ENCODE results near the gene PSMF1. TPM values are rescaled to one million over a fixed set of nuclear protein-coding genes. Genes with fewer than 3 reads are reported as not detected.
"Not testable (repeated sequence)": the region's sequence is repeated elsewhere in the genome, so short reads cannot be mapped to it uniquely, and the experiment has no call there.

PSMF1 gene
- total RNA-seq, 1 donor: 69.6 TPM

- Histone ChIP-seq H3K4me3 (ENCODE audit: low read length) (no peak overlapping the region), H3K4me1 (ENCODE audit: insufficient read depth, low read length) (no peaks in the 10 kb centered on the region), H3K9me3 (ENCODE audit: low read depth, low read length) (no peaks in the 10 kb centered on the region), H3K27me3 (ENCODE audit: insufficient read depth, low read length) (no peaks in the 10 kb centered on the region)
Observed at GRCh38 chr20:1204576-1204975, 86.2 kb downstream of the PSMF1 start.

- Histone ChIP-seq H3K9me3 (ENCODE audit: low read depth, low read length) (no peaks in the 10 kb centered on the region), H3K4me1 (ENCODE audit: insufficient read depth, low read length) (no peaks in the 10 kb centered on the region), H3K4me3 (ENCODE audit: low read length) (no peak overlapping the region), H3K27me3 (ENCODE audit: insufficient read depth, low read length) (no peaks in the 10 kb centered on the region)
Observed at GRCh38 chr20:1205802-1206201, 87.4 kb downstream of the PSMF1 start.

- Histone ChIP-seq H3K4me1 (ENCODE audit: insufficient read depth, low read length) (no peaks in the 10 kb centered on the region), H3K4me3 (ENCODE audit: low read length) (no peak overlapping the region), H3K9me3 (ENCODE audit: low read depth, low read length) (no peaks in the 10 kb centered on the region), H3K27me3 (ENCODE audit: insufficient read depth, low read length) (no peaks in the 10 kb centered on the region)
Observed at GRCh38 chr20:1206366-1207148, 88.2 kb downstream of the PSMF1 start.

- Histone ChIP-seq H3K4me3 (ENCODE audit: low read length) (no peak overlapping the region), H3K4me1 (ENCODE audit: insufficient read depth, low read length) (no peaks in the 10 kb centered on the region), H3K27me3 (ENCODE audit: insufficient read depth, low read length) (peaks cover 4% of the 10 kb centered on the region), H3K9me3 (ENCODE audit: low read depth, low read length) (no peaks in the 10 kb centered on the region)
Observed at GRCh38 chr20:1207293-1207878, 89.0 kb downstream of the PSMF1 start.

GRCh38 chr20:1209447-1210387, 91.3 kb downstream of the PSMF1 start:
- Histone ChIP-seq H3K4me3 (ENCODE audit: low read length) (no peak overlapping the region), H3K27me3 (ENCODE audit: insufficient read depth, low read length) (peaks cover 12% of the 10 kb centered on the region), H3K4me1 (ENCODE audit: insufficient read depth, low read length) (no peaks in the 10 kb centered on the region), H3K9me3 (ENCODE audit: low read depth, low read length) (no peaks in the 10 kb centered on the region)

- H3K9me3 ChIP-seq (ENCODE audit: low read depth, low read length): no peaks in the 10 kb centered on the region
- no peaks in the 10 kb centered on the region for H3K4me1 ChIP-seq (ENCODE audit: insufficient read depth, low read length)
- H3K4me3 ChIP-seq (ENCODE audit: low read length): no peak overlapping the region
- H3K27me3 ChIP-seq (ENCODE audit: insufficient read depth, low read length): peaks cover 12% of the 10 kb centered on the region
Observed at GRCh38 chr20:1210501-1210900, 92.1 kb downstream of the PSMF1 start.

- Histone ChIP-seq H3K27me3 (ENCODE audit: insufficient read depth, low read length) (peaks cover 12% of the 10 kb centered on the region), H3K4me1 (ENCODE audit: insufficient read depth, low read length) (no peaks in the 10 kb centered on the region), H3K9me3 (ENCODE audit: low read depth, low read length) (no peaks in the 10 kb centered on the region), H3K4me3 (ENCODE audit: low read length) (no peak overlapping the region)
Observed at GRCh38 chr20:1212023-1212422, 93.6 kb downstream of the PSMF1 start.

GRCh38 chr20:1212607-1213396, 94.4 kb downstream of the PSMF1 start:
- no peak overlapping the region for H3K4me3 ChIP-seq (ENCODE audit: low read length)
- H3K27me3 ChIP-seq (ENCODE audit: insufficient read depth, low read length): peaks cover 12% of the 10 kb centered on the region
- no peaks in the 10 kb centered on the region for H3K4me1 ChIP-seq (ENCODE audit: insufficient read depth, low read length)
- H3K9me3 ChIP-seq (ENCODE audit: low read depth, low read length): no peaks in the 10 kb centered on the region

GRCh38 chr20:1214838-1215261, 96.4 kb downstream of the PSMF1 start:
- Histone ChIP-seq H3K9me3 (ENCODE audit: low read depth, low read length) (no peaks in the 10 kb centered on the region), H3K27me3 (ENCODE audit: insufficient read depth, low read length) (peaks cover 12% of the 10 kb centered on the region), H3K4me1 (ENCODE audit: insufficient read depth, low read length) (no peaks in the 10 kb centered on the region), H3K4me3 (ENCODE audit: low read length) (no peak overlapping the region)

- no peak overlapping the region for H3K4me3 ChIP-seq (ENCODE audit: low read length)
- H3K9me3 ChIP-seq (ENCODE audit: low read depth, low read length): no peaks in the 10 kb centered on the region
- peaks cover 12% of the 10 kb centered on the region for H3K27me3 ChIP-seq (ENCODE audit: insufficient read depth, low read length)
- no peaks in the 10 kb centered on the region for H3K4me1 ChIP-seq (ENCODE audit: insufficient read depth, low read length)
Observed at GRCh38 chr20:1215386-1216170, 97.2 kb downstream of the PSMF1 start.

- not testable (repeated sequence) for H3K4me1 ChIP-seq (ENCODE audit: insufficient read depth, low read length); H3K9me3 ChIP-seq (ENCODE audit: low read depth, low read length); H3K4me3 ChIP-seq (ENCODE audit: low read length)
- peaks cover 12% of the 10 kb centered on the region for H3K27me3 ChIP-seq (ENCODE audit: insufficient read depth, low read length)
Observed at GRCh38 chr20:1216527-1217427, 98.4 kb downstream of the PSMF1 start.

All from mononuclear cell (primary cell).